OCI-LY3 (cell line): Measurements from ENCODE around the gene KIT.

ENCODE experiments used
- CTCF ChIP-seq: fragments of 200-600, 300-600 bp; sonication (generic); IDR thresholded peaks from 2 replicates; pipeline ENCODE4 v1.5.1; 2014; ENCODE audit warnings: antibody characterized with exemption, low read length, low read depth
- EZH2phosphoT487 ChIP-seq: fragments of 200-600 bp; shearing (Covaris generic); IDR thresholded peaks from 2 replicates; pipeline ENCODE4 v1.6.1; 2018; ENCODE audit warnings: antibody characterized with exemption, mixed run types, low read depth

GRCh38 chr4:54737421-54737820 lies 79.7 kb downstream of the KIT start:
- TF ChIP-seq CTCF (no peak), EZH2phosphoT487 (no peak)
